GM10248 (cell line): ENCODE measurements around the gene MYADM.

Experiments used
- CTCF ChIA-PET: fragments of 300-600 bp; sonication (Branson Sonifier 250); formaldehyde crosslinking; extraction: SDS; loops from one replicate; lab custom pipeline; 2021; ENCODE audit warnings: antibody characterized with exemption; lab: Yijun Ruan, JAX
- POLR2A ChIA-PET: fragments of 350-650 bp; sonication (Branson Sonifier 250); formaldehyde crosslinking; extraction: SDS; loops from one replicate; lab custom pipeline; 2020; ENCODE audit warnings: antibody characterized with exemption; lab: Yijun Ruan, JAX
- DNase-seq: peaks from one replicate; pipeline ENCODE4 v3.0.0; 2012; ENCODE audit errors: extremely low spot score
- CTCF ChIP-seq: IDR thresholded peaks from 2 replicates; pipeline ENCODE4 v1.5.1; 2012; ENCODE audit warnings: mild to moderate bottlenecking, low read depth; ENCODE audit errors: extremely low read depth, missing control alignments, control extremely low read depth

The MYADM gene

GRCh38 chr19:53917356-53917755 lies 49.7 kb downstream of the MYADM start:
- POLR2A ChIA-PET, result no interaction called here
- DNase-seq, result no peak
- no peak for TF ChIP-seq CTCF
- CTCF ChIA-PET, result interaction anchor here (1.2 to 1.5 kb wide), 4 partner anchors 10 to 108 kb away, joined by 3 to 4 read pairs (median 4); no protein-coding TSS in a partner anchor
